ENCODE results near the gene ODAD3.

GRCh38 chr19:11377237-11377636 lies 57.7 kb downstream of the ODAD3 start:
- no peak for TF ChIP-seq EZH2 (IDR thresholded peaks at IDR 0.05; ENCODE audit: low read length, unreplicated experiment)
- TF ChIP-seq, protein P1, sequence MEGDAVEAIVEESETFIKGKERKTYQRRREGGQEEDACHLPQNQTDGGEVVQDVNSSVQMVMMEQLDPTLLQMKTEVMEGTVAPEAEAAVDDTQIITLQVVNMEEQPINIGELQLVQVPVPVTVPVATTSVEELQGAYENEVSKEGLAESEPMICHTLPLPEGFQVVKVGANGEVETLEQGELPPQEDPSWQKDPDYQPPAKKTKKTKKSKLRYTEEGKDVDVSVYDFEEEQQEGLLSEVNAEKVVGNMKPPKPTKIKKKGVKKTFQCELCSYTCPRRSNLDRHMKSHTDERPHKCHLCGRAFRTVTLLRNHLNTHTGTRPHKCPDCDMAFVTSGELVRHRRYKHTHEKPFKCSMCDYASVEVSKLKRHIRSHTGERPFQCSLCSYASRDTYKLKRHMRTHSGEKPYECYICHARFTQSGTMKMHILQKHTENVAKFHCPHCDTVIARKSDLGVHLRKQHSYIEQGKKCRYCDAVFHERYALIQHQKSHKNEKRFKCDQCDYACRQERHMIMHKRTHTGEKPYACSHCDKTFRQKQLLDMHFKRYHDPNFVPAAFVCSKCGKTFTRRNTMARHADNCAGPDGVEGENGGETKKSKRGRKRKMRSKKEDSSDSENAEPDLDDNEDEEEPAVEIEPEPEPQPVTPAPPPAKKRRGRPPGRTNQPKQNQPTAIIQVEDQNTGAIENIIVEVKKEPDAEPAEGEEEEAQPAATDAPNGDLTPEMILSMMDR (conservative IDR thresholded peaks at IDR 0.05; ENCODE audit: low read depth, low read length) = no peak
- TF ChIP-seq EZH2phosphoT487 (IDR thresholded peaks at IDR 0.05; ENCODE audit: borderline replicate concordance, low read length) = no peak
